ENCODE data around the gene SMARCE1.
"Not testable (repeated sequence)": the region's sequence is repeated elsewhere in the genome, so short reads cannot be mapped to it uniquely, and the experiment has no call there.

Gene SMARCE1

DNA sequence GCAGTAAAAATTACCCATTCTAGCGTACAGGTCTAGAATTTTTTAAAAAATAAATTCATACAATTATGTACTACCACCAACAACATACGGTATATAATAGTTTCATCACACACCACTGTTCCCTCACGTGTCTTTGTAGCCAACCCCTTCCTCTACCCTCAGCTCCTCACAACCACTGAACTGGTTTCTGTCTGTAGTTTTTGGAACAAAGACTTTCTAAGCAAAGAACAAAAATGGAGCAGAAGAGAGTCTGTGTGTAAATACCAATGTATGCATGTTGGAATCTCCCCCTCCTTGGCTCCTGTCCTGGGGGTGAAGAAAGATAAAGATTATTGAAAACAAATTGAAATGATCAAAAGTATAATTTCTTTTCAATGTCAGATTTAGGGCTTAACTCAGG lies 50.5 kb downstream of the SMARCE1 start:
- no peaks in the 10 kb centered on the region for H3K4me1 ChIP-seq (ENCODE audit: control insufficient read depth, low read depth, low read length)
- H2BK5ac ChIP-seq (ENCODE audit: low read length) = no peak overlapping the region
- H3K18ac ChIP-seq (ENCODE audit: low read length) = no peak overlapping the region
- H3K27ac ChIP-seq (ENCODE audit: low read depth, low read length) = no peak overlapping the region
- H3K27me3 ChIP-seq (ENCODE audit: insufficient read depth, low read length, poor library complexity) = no peaks in the 10 kb centered on the region
- H2BK15ac ChIP-seq (replicated peaks; ENCODE audit: low read depth) = no peak overlapping the region
- H2BK120ac ChIP-seq (ENCODE audit: low read depth, low read length) = no peak overlapping the region
- no peak overlapping the region for H3K4me3 ChIP-seq (ENCODE audit: low read length)
- no peak overlapping the region for H4K5ac ChIP-seq (ENCODE audit: low read length)
- no peak overlapping the region for H3K56ac ChIP-seq (ENCODE audit: low read length)
- H3K79me1 ChIP-seq (ENCODE audit: low read length) = no peaks in the 10 kb centered on the region
- no peak overlapping the region for H4K8ac ChIP-seq (ENCODE audit: low read depth, low read length)
- DNase-seq = no peak
- no peak overlapping the region for H3K4ac ChIP-seq (ENCODE audit: low read depth, low read length)
- no peaks in the 10 kb centered on the region for H3K79me2 ChIP-seq (ENCODE audit: control insufficient read depth, insufficient read depth, low read length)
- H3K4me2 ChIP-seq (ENCODE audit: low read length) = no peak overlapping the region
- no peak overlapping the region for H2AK5ac ChIP-seq (ENCODE audit: low read length)
- H3K9ac ChIP-seq (ENCODE audit: low read length) = no peak overlapping the region
- no peak overlapping the region for H3K23ac ChIP-seq (ENCODE audit: low read length)
- H3K36me3 ChIP-seq (ENCODE audit: control insufficient read depth, insufficient read depth, low read length) = no peaks in the 10 kb centered on the region
- WGBS (ENCODE audit: extremely low coverage, insufficient coverage, low lambda C conversion rate) = no CpG with 5 or more reads among the region's 3 CpGs

DNA sequence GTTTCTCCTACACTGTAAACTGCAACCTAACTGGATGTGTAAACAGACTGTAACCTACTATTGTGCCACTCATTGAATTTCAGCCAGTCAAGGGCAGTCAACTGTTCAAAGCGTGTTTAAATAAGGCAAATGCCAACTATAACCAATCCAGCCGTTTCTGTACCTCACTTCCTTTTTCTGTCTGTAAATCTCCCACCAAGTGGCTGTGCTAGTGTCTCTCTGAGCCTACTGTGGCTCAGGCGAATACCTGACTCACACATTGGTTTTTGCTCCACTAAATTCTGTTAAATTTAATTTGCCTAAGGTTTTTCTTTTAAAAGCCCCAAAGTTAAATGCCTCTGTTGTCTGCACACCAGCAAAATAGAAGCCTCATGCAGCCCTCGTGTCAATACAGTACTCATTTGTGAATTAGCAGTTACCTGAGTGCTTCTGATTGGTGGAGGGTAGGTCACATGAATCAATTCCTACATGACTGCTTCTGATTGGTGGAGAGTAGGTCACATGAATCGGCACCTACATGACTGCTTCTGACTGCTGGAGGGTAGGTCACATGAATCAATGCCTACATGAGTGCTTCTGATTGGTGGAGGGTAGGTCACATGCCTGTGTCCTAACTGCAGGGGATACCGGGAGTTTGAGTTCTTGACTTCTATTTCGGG lies 51.2 kb downstream of the SMARCE1 start:
- no peaks in the 10 kb centered on the region for H3K79me2 ChIP-seq (ENCODE audit: control insufficient read depth, insufficient read depth, low read length)
- H3K4me3 ChIP-seq (ENCODE audit: low read length) = no peak overlapping the region
- no peaks in the 10 kb centered on the region for H3K79me1 ChIP-seq (ENCODE audit: low read length)
- no peak overlapping the region for H4K8ac ChIP-seq (ENCODE audit: low read depth, low read length)
- no peaks in the 10 kb centered on the region for H3K4me1 ChIP-seq (ENCODE audit: control insufficient read depth, low read depth, low read length)
- H3K9ac ChIP-seq (ENCODE audit: low read length) = no peak overlapping the region
- H2BK15ac ChIP-seq (replicated peaks; ENCODE audit: low read depth) = no peak overlapping the region
- no peak overlapping the region for H3K4me2 ChIP-seq (ENCODE audit: low read length)
- no peak overlapping the region for H3K56ac ChIP-seq (ENCODE audit: low read length)
- no peaks in the 10 kb centered on the region for H3K27me3 ChIP-seq (ENCODE audit: insufficient read depth, low read length, poor library complexity)
- no peak overlapping the region for H3K18ac ChIP-seq (ENCODE audit: low read length)
- DNase-seq = peak; percentile 67
- H3K36me3 ChIP-seq (ENCODE audit: control insufficient read depth, insufficient read depth, low read length) = no peaks in the 10 kb centered on the region
- no peak overlapping the region for H2BK120ac ChIP-seq (ENCODE audit: low read depth, low read length)
- no CpG with 5 or more reads among the region's 7 CpGs for WGBS (ENCODE audit: extremely low coverage, insufficient coverage, low lambda C conversion rate)
- no peak overlapping the region for H3K23ac ChIP-seq (ENCODE audit: low read length)
- no peak overlapping the region for H3K27ac ChIP-seq (ENCODE audit: low read depth, low read length)
- H3K4ac ChIP-seq (ENCODE audit: low read depth, low read length) = no peak overlapping the region
- no peak overlapping the region for H2BK5ac ChIP-seq (ENCODE audit: low read length)
- no peak overlapping the region for H4K5ac ChIP-seq (ENCODE audit: low read length)
- no peak overlapping the region for H2AK5ac ChIP-seq (ENCODE audit: low read length)

DNA sequence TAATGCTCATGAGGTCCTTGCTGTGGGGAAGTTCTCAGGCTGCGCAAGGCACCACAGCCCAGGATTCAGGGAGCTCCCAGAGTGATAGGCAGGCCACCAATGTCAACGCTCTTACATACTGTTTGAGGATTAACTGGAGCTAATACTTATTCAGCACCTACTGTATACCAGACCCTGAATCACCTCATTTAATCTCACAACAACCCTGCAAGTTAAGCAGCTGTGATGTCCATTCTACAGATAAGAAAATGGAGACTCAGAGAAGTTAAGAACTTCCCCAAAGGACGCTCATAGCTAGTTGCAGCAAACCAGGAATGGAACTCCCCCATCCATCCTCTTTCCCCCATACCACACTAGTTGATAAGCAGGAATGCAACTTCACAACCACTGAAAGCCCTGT lies 56.9 kb downstream of the SMARCE1 start:
- Histone ChIP-seq H3K27ac (ENCODE audit: low read depth, low read length) (no peak overlapping the region), H3K4me1 (ENCODE audit: control insufficient read depth, low read depth, low read length) (no peaks in the 10 kb centered on the region), H4K8ac (ENCODE audit: low read depth, low read length) (no peak overlapping the region), H2BK15ac (replicated peaks; ENCODE audit: low read depth) (no peak overlapping the region), H3K4me2 (ENCODE audit: low read length) (no peak overlapping the region), H3K9ac (ENCODE audit: low read length) (no peak overlapping the region), H3K23ac (ENCODE audit: low read length) (no peak overlapping the region), H3K56ac (ENCODE audit: low read length) (no peak overlapping the region), H3K79me2 (ENCODE audit: control insufficient read depth, insufficient read depth, low read length) (no peaks in the 10 kb centered on the region), H3K27me3 (ENCODE audit: insufficient read depth, low read length, poor library complexity) (no peaks in the 10 kb centered on the region), H3K79me1 (ENCODE audit: low read length) (no peaks in the 10 kb centered on the region), H2BK5ac (ENCODE audit: low read length) (no peak overlapping the region), H3K36me3 (ENCODE audit: control insufficient read depth, insufficient read depth, low read length) (no peaks in the 10 kb centered on the region), H2BK120ac (ENCODE audit: low read depth, low read length) (no peak overlapping the region), H3K4me3 (ENCODE audit: low read length) (no peak overlapping the region), H3K4ac (ENCODE audit: low read depth, low read length) (no peak overlapping the region), H3K18ac (ENCODE audit: low read length) (no peak overlapping the region), H2AK5ac (ENCODE audit: low read length) (no peak overlapping the region), H4K5ac (ENCODE audit: low read length) (no peak overlapping the region)
- WGBS (ENCODE audit: extremely low coverage, insufficient coverage, low lambda C conversion rate) = no CpG with 5 or more reads among the region's 3 CpGs
- no peak for DNase-seq

DNA sequence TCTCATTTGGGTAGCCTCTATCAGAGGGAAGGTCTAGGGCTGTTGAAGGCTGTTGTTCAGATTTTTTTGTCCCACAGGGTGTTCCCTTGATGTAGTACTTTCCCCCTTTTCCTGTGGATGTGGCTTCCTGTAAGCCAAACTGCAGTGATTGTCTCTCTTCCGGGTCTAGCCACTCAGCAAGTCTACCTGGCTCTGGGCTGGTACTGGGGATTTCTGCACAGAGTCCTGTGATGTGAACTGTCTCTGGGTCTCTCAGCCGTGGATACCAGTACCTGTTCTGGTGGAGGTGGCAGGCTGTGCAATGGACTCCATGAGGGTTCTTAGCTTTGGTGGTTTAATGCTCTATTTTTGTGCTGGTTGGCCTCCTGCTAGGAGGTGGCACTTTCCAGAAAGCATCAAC lies 59.1 kb downstream of the SMARCE1 start:
- no peak overlapping the region for H2BK120ac ChIP-seq (ENCODE audit: low read depth, low read length)

DNA sequence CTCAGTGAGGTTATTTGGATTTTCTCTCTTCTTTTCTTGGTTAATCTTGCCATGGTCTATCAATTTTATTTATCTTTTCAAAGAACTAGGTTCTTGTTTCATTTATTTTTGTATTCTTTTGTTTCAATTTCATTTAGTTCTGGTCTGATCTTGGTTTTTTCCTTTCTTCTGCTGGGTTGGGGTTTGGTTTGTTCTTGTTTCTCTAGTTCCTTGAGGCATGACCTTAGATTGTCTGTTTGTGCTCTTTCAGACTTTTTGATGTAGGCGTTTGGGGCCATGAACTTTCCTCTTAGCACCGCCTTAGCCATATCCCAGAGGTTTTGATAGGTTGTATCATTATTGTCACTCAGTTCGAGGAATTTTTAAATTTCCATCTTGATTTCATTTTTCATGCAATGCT lies 61.4 kb downstream of the SMARCE1 start:
- H2AK5ac ChIP-seq (ENCODE audit: low read length); H3K27me3 ChIP-seq (ENCODE audit: insufficient read depth, low read length, poor library complexity); H3K36me3 ChIP-seq (ENCODE audit: control insufficient read depth, insufficient read depth, low read length); H3K4ac ChIP-seq (ENCODE audit: low read depth, low read length); H3K9ac ChIP-seq (ENCODE audit: low read length); H3K27ac ChIP-seq (ENCODE audit: low read depth, low read length); H2BK5ac ChIP-seq (ENCODE audit: low read length); H3K23ac ChIP-seq (ENCODE audit: low read length); H4K5ac ChIP-seq (ENCODE audit: low read length); H3K18ac ChIP-seq (ENCODE audit: low read length); H3K4me3 ChIP-seq (ENCODE audit: low read length); H2BK120ac ChIP-seq (ENCODE audit: low read depth, low read length); H2BK15ac ChIP-seq (replicated peaks; ENCODE audit: low read depth); H3K4me2 ChIP-seq (ENCODE audit: low read length); H3K79me2 ChIP-seq (ENCODE audit: control insufficient read depth, insufficient read depth, low read length); H3K56ac ChIP-seq (ENCODE audit: low read length); H4K8ac ChIP-seq (ENCODE audit: low read depth, low read length); H3K4me1 ChIP-seq (ENCODE audit: control insufficient read depth, low read depth, low read length); DNase-seq; H3K79me1 ChIP-seq (ENCODE audit: low read length): not testable (repeated sequence)
- WGBS (ENCODE audit: extremely low coverage, insufficient coverage, low lambda C conversion rate) = no CpG with 5 or more reads among the region's 3 CpGs

More for the DNA sequence above, 59.1 kb downstream of the SMARCE1 start:
- no peak overlapping the region for H3K4me2 ChIP-seq (ENCODE audit: low read length)
- H3K79me1 ChIP-seq (ENCODE audit: low read length) = no peaks in the 10 kb centered on the region
- H2BK5ac ChIP-seq (ENCODE audit: low read length) = no peak overlapping the region
- H2BK15ac ChIP-seq (replicated peaks; ENCODE audit: low read depth) = no peak overlapping the region
- H3K23ac ChIP-seq (ENCODE audit: low read length) = no peak overlapping the region
- no peak for DNase-seq
- H3K4me1 ChIP-seq (ENCODE audit: control insufficient read depth, low read depth, low read length) = no peaks in the 10 kb centered on the region
- no peak overlapping the region for H3K56ac ChIP-seq (ENCODE audit: low read length)
- no peak overlapping the region for H3K18ac ChIP-seq (ENCODE audit: low read length)
- H3K27me3 ChIP-seq (ENCODE audit: insufficient read depth, low read length, poor library complexity) = no peaks in the 10 kb centered on the region
- no peak overlapping the region for H2AK5ac ChIP-seq (ENCODE audit: low read length)
- H3K36me3 ChIP-seq (ENCODE audit: control insufficient read depth, insufficient read depth, low read length) = no peaks in the 10 kb centered on the region
- H3K27ac ChIP-seq (ENCODE audit: low read depth, low read length) = no peak overlapping the region
- H3K9ac ChIP-seq (ENCODE audit: low read length) = no peak overlapping the region
- no peaks in the 10 kb centered on the region for H3K79me2 ChIP-seq (ENCODE audit: control insufficient read depth, insufficient read depth, low read length)
- no peak overlapping the region for H4K8ac ChIP-seq (ENCODE audit: low read depth, low read length)
- H3K4me3 ChIP-seq (ENCODE audit: low read length) = no peak overlapping the region
- H4K5ac ChIP-seq (ENCODE audit: low read length) = no peak overlapping the region
- H3K4ac ChIP-seq (ENCODE audit: low read depth, low read length) = no peak overlapping the region
- WGBS (ENCODE audit: extremely low coverage, insufficient coverage, low lambda C conversion rate) = no CpG with 5 or more reads among the region's 2 CpGs

DNA sequence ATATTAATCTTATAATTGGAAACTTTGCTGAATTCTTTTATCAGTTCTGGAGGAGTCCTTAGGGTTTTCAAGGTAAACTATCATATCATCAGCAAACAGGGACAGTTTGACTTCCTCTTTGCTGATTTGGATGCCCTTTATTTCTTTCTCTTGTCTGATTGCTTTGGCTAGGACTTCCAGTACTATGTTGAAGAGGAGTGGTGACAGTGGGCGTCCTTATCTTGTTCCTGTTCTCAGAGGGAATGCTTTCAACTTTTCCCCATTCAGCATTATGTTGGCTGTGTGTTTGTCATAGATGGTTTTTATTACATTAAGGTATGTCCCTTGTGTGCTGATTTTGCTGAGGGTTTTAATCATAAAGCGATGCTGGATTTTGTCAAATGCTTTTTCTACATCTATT lies 62.7 kb downstream of the SMARCE1 start:
- H3K18ac ChIP-seq (ENCODE audit: low read length); H2BK15ac ChIP-seq (replicated peaks; ENCODE audit: low read depth); H3K4me1 ChIP-seq (ENCODE audit: control insufficient read depth, low read depth, low read length); H3K4ac ChIP-seq (ENCODE audit: low read depth, low read length); H4K8ac ChIP-seq (ENCODE audit: low read depth, low read length); H3K36me3 ChIP-seq (ENCODE audit: control insufficient read depth, insufficient read depth, low read length); H3K4me3 ChIP-seq (ENCODE audit: low read length); DNase-seq; H4K5ac ChIP-seq (ENCODE audit: low read length); H3K79me1 ChIP-seq (ENCODE audit: low read length); H2BK5ac ChIP-seq (ENCODE audit: low read length); H2BK120ac ChIP-seq (ENCODE audit: low read depth, low read length); H3K9ac ChIP-seq (ENCODE audit: low read length); H3K4me2 ChIP-seq (ENCODE audit: low read length); H3K79me2 ChIP-seq (ENCODE audit: control insufficient read depth, insufficient read depth, low read length); H2AK5ac ChIP-seq (ENCODE audit: low read length); H3K27ac ChIP-seq (ENCODE audit: low read depth, low read length); H3K23ac ChIP-seq (ENCODE audit: low read length); H3K27me3 ChIP-seq (ENCODE audit: insufficient read depth, low read length, poor library complexity); H3K56ac ChIP-seq (ENCODE audit: low read length): not testable (repeated sequence)
- no CpG with 5 or more reads among the region's 2 CpGs for WGBS (ENCODE audit: extremely low coverage, insufficient coverage, low lambda C conversion rate)

Measured in mesendoderm (in vitro differentiated cells).